HepG2 (cell line): ENCODE measurements around the gene ZSCAN23.
"Not testable (repeated sequence)": the region's sequence is repeated elsewhere in the genome, so short reads cannot be mapped to it uniquely, and the experiment has no call there.

Source experiments
- AKAP8 ChIP-seq: sonication (generic); formaldehyde crosslinking; IDR thresholded peaks from 2 replicates; pipeline ENCODE4 v1.5.1; 2020; ENCODE audit warnings: mild to moderate bottlenecking, missing genetic modification reagents
- POLR2A ChIP-seq, 2 experiments: IDR thresholded peaks; 2 replicates each; pipeline ENCODE4 v1.6.1; 2011; ENCODE audit warnings: low read depth in 2 of 2, low read length in 2 of 2, mild to moderate bottlenecking in 1 of 2, moderate library complexity in 1 of 2; ENCODE audit not compliant: insufficient read depth in 1 of 2
- ZNF121 ChIP-seq: sonication (generic); formaldehyde crosslinking; IDR thresholded peaks from 2 replicates; pipeline ENCODE4 v1.5.0; 2020; ENCODE audit warnings: mild to moderate bottlenecking, missing genetic modification reagents
- ZNF367 ChIP-seq: sonication (generic); formaldehyde crosslinking; IDR thresholded peaks from 2 replicates; pipeline ENCODE4 v1.4.0; 2020; ENCODE audit warnings: missing genetic modification reagents, borderline replicate concordance
- TF ChIP-seq, protein P1 (sequence below): sonication (generic); formaldehyde crosslinking; IDR thresholded peaks from 2 replicates; pipeline ENCODE4 v1.4.0; 2020; ENCODE audit warnings: missing genetic modification reagents
- TF ChIP-seq, protein P2 (sequence below): sonication (generic); formaldehyde crosslinking; IDR thresholded peaks from 2 replicates; pipeline ENCODE4 v1.4.0; 2020; ENCODE audit warnings: mild to moderate bottlenecking, missing genetic modification reagents
- TF ChIP-seq, protein P3 (sequence below): sonication (generic); formaldehyde crosslinking; IDR thresholded peaks from 2 replicates; pipeline ENCODE4 v1.5.1; 2020; ENCODE audit warnings: mild to moderate bottlenecking, missing genetic modification reagents, moderate library complexity

DNA sequence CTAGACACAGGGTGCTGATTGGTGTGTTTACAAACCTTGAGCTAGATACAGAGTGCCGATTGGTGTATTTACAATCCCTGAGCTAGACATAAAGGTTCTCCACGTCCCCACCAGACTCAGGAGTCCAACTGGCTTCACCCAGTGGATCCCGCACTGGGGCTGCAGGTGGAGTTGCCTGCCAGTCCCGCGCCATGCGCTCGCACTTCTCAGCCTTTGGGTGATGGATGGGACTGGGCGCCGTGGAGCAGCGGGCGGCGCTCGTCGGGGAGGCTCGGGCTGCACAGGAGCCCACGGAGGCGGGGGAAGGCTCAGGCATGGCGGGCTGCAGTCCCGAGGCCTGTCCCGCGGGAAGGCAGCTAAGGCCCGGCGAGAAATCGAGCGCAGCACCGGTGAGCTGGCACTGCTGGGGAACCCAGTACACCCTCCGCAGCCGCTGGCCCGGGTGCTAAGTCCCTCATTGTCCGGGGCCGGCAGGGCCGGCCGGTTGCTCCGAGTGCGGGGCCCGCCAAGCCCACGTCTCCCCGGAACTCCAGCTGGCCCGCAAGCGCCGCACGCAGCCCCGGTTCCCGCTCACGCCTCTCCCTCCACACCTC is 26.0 kb upstream of the ZSCAN23 start:
- not testable (repeated sequence) for TF ChIP-seq POLR2A (IDR thresholded peaks at IDR 0.05; ENCODE audit: insufficient read depth in 1 of 2, low read depth in 2 of 2, low read length in 2 of 2); ZNF121 (CRISPR knock-in tag); ZNF367 (CRISPR knock-in tag); AKAP8 (CRISPR knock-in tag)
- TF ChIP-seq, protein P1, sequence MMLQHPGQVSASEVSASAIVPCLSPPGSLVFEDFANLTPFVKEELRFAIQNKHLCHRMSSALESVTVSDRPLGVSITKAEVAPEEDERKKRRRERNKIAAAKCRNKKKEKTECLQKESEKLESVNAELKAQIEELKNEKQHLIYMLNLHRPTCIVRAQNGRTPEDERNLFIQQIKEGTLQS (CRISPR knock-in tag), result not testable (repeated sequence)
- TF ChIP-seq, protein P2, sequence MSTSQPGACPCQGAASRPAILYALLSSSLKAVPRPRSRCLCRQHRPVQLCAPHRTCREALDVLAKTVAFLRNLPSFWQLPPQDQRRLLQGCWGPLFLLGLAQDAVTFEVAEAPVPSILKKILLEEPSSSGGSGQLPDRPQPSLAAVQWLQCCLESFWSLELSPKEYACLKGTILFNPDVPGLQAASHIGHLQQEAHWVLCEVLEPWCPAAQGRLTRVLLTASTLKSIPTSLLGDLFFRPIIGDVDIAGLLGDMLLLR (CRISPR knock-in tag), result not testable (repeated sequence)
- TF ChIP-seq, protein P3, sequence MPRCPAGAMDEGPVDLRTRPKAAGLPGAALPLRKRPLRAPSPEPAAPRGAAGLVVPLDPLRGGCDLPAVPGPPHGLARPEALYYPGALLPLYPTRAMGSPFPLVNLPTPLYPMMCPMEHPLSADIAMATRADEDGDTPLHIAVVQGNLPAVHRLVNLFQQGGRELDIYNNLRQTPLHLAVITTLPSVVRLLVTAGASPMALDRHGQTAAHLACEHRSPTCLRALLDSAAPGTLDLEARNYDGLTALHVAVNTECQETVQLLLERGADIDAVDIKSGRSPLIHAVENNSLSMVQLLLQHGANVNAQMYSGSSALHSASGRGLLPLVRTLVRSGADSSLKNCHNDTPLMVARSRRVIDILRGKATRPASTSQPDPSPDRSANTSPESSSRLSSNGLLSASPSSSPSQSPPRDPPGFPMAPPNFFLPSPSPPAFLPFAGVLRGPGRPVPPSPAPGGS (CRISPR knock-in tag), result not testable (repeated sequence)
